Osteocyte (in vitro differentiated cells): Measurements from ENCODE around the gene DRC3. TPM values are rescaled to one million over a fixed set of nuclear protein-coding genes. Genes with fewer than 3 reads are reported as not detected.
A peak's percentile ranks its signal among the peaks of the same experiment; 100 is the strongest.

Source experiments
- DNase-seq: peaks from one replicate; pipeline ENCODE4 v3.0.0; 2021; ENCODE audit warnings: mixed read lengths; ENCODE audit not compliant: unreplicated experiment; ENCODE audit errors: extremely low spot score
- H3K27ac Mint-ChIP-seq: one replicate; pipeline ENCODE4 v1.8.0; 2021; ENCODE audit warnings: mild to moderate bottlenecking, mixed read lengths; ENCODE audit not compliant: unreplicated experiment
- H3K27me3 Mint-ChIP-seq: one replicate; pipeline ENCODE4 v1.8.0; 2021; ENCODE audit warnings: mixed read lengths; ENCODE audit not compliant: unreplicated experiment
- H3K36me3 Mint-ChIP-seq: one replicate; pipeline ENCODE4 v1.8.0; 2021; ENCODE audit warnings: mixed read lengths; ENCODE audit not compliant: unreplicated experiment
- H3K4me1 Mint-ChIP-seq: one replicate; pipeline ENCODE4 v1.8.0; 2021; ENCODE audit warnings: mixed read lengths; ENCODE audit not compliant: unreplicated experiment
- H3K4me3 Mint-ChIP-seq: one replicate; pipeline ENCODE4 v1.8.0; 2021; ENCODE audit warnings: mild to moderate bottlenecking, moderate library complexity, mixed read lengths; ENCODE audit not compliant: unreplicated experiment
- H3K9me3 Mint-ChIP-seq: one replicate; pipeline ENCODE4 v1.8.0; 2021; ENCODE audit warnings: mixed read lengths; ENCODE audit not compliant: unreplicated experiment
- total RNA-seq: library from RNA; stranded (reverse); gene quantifications from 2 replicates; pipeline ENCODE4 v1.2.1, GENCODE V29; 2021
- TF ChIP-seq, protein P1 (sequence below): fragments of 200-600 bp; sonication (generic); IDR thresholded peaks from 2 replicates; pipeline ENCODE4 v1.5.0; 2021; ENCODE audit warnings: antibody characterized with exemption, mild to moderate bottlenecking, moderate library complexity

The DRC3 gene
- total RNA-seq, 1 donor from 2014 or later: 2.1 TPM

DNA sequence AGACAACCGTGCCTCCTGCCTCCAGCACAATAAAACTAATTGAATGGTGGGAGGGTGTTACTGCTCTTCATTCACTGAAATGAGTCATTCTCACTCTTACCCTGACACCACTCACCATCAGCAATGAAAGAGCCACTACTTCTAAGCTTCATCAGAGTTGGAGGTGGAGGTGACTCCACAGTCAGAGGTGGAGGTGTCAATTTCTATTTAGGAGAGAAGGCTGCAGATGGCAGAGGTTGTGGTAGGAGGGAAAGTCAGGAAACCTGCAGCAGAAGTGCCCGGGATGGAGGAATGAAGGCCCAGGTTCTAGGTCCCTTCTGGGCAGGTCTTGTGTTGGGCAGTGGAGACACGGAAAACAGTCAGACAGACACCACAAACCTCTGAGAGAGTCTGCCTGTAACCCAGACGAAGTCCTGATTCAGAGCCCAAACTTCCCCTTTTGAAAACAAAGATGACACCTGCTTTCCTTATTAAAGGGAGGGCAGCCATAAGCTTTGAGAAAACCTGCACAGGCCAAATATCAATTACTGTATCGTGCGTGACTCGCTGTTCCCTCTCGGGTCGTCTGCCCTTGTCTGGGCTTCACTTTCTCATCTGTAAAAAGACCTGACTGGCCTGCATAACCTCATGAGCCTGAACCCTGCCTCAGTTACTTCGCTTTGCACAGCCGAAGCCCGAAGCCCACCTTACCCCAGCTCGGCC lies 65.6 kb downstream of the DRC3 start:
- Mint-ChIP-seq H3K9me3 (no peaks in the 10 kb centered on the region), H3K36me3 (no peaks in the 10 kb centered on the region), H3K4me3 (peak overlapping the region; percentile 91), H3K27ac (peak overlapping the region; percentile 80), H3K27me3 (no peaks in the 10 kb centered on the region), H3K4me1 (peaks cover 40% of the 10 kb centered on the region)
- TF ChIP-seq, protein P1, sequence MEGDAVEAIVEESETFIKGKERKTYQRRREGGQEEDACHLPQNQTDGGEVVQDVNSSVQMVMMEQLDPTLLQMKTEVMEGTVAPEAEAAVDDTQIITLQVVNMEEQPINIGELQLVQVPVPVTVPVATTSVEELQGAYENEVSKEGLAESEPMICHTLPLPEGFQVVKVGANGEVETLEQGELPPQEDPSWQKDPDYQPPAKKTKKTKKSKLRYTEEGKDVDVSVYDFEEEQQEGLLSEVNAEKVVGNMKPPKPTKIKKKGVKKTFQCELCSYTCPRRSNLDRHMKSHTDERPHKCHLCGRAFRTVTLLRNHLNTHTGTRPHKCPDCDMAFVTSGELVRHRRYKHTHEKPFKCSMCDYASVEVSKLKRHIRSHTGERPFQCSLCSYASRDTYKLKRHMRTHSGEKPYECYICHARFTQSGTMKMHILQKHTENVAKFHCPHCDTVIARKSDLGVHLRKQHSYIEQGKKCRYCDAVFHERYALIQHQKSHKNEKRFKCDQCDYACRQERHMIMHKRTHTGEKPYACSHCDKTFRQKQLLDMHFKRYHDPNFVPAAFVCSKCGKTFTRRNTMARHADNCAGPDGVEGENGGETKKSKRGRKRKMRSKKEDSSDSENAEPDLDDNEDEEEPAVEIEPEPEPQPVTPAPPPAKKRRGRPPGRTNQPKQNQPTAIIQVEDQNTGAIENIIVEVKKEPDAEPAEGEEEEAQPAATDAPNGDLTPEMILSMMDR: no peak
- DNase-seq: no peak

DNA sequence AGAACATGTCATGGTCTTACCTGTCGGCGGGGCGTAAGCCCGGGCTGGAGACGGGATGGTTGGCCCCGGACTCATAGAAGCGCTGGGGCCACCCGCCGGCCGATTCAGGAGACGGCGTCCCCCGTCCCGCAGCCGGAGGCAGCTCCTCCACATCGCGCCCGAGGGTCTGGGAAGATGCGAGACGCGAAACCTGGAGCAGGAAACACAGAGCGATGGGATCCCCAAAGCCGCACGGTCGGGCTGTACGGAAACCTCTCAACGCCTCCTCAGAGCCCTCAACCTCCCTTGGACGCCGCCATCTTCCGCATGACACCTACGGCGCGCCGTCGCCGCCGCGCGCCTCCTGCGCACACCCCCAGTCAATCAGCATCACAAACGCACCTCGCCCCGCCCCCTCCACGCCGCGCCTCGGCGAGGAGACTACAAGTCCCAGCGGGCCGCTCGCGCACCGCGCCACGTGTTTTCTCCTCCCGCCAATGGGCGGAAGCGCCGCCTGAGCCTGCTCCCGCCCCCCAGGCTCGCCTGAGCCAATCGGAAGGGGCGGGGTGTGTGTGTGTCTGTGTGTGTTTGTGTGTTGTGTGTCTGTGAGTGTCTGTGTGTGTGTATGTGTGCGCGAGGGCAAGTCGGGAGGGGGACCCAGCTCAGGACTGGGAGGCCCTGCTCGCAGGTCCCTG lies 66.3 kb downstream of the DRC3 start, which contains the start of the genes ATPAF2 and GID4:
Gene ATPAF2, minus strand, starts transcription at position 308 of the 674 bp plus-strand sequence. Its CDS starts 155 bp downstream, at position 153.
Gene GID4, plus strand, starts transcription at position 548 of the 674 bp plus-strand sequence. Its CDS starts 57 bp downstream, at position 605.
- TF ChIP-seq, protein P1: peak; percentile 13
- H3K27me3 Mint-ChIP-seq: no peaks in the 10 kb centered on the region
- no peaks in the 10 kb centered on the region for H3K9me3 Mint-ChIP-seq
- H3K36me3 Mint-ChIP-seq: no peaks in the 10 kb centered on the region
- peak within 1 kb of the TSS; percentile 91 for H3K4me3 Mint-ChIP-seq
- H3K27ac Mint-ChIP-seq: peak within 1 kb of the TSS; percentile 80
- peak; percentile 100 for DNase-seq
- H3K4me1 Mint-ChIP-seq: peaks cover 40% of the 10 kb centered on the region

DNA sequence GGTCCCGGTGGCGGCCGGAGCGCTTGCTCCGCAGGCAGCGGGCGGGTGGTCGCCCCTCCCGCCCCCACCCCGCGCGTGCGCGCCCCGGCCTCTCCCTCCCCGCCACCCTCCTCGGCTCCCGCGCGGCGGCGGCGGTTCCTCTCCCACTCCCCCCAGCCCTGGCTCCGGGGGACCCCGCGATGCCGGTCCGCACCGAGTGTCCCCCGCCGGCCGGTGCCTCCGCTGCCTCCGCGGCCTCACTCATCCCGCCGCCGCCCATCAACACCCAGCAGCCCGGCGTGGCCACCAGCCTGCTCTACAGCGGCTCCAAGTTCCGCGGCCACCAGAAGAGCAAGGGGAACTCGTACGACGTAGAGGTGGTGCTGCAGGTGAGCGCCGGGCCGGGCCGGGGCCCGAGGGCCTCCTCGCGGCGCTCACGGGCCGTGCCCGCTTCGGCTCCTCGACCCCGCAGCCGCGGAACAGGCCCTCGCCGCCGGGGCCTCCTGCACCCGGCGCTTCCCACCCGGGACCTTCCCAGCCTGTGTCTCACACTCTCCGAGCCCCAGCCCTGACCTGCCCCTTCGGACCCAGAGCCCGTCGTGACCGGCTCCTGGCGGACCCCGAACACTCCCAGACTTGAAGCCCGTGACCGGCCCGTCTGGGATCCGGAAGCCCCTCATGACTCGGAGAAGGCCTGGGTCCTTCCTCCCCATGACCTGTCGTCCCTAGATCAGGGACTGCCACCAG lies 67.0 kb downstream of the DRC3 start:
- peak overlapping the region; percentile 91 for H3K4me3 Mint-ChIP-seq
- no peaks in the 10 kb centered on the region for H3K9me3 Mint-ChIP-seq
- peaks cover 40% of the 10 kb centered on the region for H3K4me1 Mint-ChIP-seq
- H3K27me3 Mint-ChIP-seq: no peaks in the 10 kb centered on the region
- TF ChIP-seq, protein P1: no peak
- H3K27ac Mint-ChIP-seq: peak overlapping the region; percentile 80
- no peak for DNase-seq
- H3K36me3 Mint-ChIP-seq: no peaks in the 10 kb centered on the region

DNA sequence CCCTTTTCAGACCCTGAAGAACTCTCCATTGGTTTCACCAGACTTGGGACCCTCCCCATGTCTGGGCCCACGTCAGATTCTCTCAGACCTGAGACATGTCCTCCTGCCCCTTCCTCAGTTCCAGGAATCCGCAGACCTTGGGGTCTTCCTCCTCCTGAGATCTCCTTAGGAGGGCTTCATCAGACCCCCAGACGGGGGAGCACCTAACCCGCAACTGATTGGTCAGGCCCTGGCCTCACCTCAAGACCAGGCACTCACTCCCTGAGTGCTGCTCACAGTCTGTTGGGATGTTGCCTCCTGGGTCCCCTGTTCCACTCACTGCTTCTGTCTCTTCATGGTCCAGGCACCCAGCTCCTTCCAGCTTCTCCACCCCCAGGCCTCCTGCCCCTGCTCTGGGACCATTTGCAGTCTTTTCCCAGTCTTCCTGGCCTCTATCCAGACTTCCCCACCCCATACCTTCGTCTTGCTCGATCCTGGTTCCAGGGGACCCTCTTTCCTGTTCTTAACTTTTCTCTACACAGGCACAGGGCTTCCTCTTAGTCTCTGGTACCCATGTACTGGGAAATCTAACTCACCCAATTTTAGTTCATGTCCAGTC lies 67.7 kb downstream of the DRC3 start:
- Mint-ChIP-seq H3K4me3 (peak overlapping the region; percentile 90), H3K27me3 (no peaks in the 10 kb centered on the region), H3K4me1 (peaks cover 40% of the 10 kb centered on the region), H3K9me3 (no peaks in the 10 kb centered on the region), H3K27ac (peak overlapping the region; percentile 68), H3K36me3 (peaks cover under 1% of the 10 kb centered on the region)
- no peak for DNase-seq
- TF ChIP-seq, protein P1: no peak
